ENCODE results near the gene ZSWIM4. TPM values are rescaled to one million over a fixed set of nuclear protein-coding genes. Genes with fewer than 3 reads are reported as not detected.
A peak's percentile ranks its signal among the peaks of the same experiment; 100 is the strongest.
"Not testable (repeated sequence)": the region's sequence is repeated elsewhere in the genome, so short reads cannot be mapped to it uniquely, and the experiment has no call there.

ZSWIM4 gene
- total RNA-seq, 4 donors from 2014 or later, result 0.26 to 8.4 (median 6.0) TPM

GRCh38 chr19:13768510-13768909 is 26.7 kb upstream of the ZSWIM4 start:
- Histone ChIP-seq H3K4me1 (peaks cover 0 to 5% of the 10 kb centered on the region in 2 donors), H3K4me3 (no peak overlapping the region), H3K36me3 (no peaks in the 10 kb centered on the region), H3K27ac (no peak overlapping the region), H3K27me3 (no peaks in the 10 kb centered on the region), H3K9me3 (no peaks in the 10 kb centered on the region)
- TF ChIP-seq POLR2A (IDR thresholded peaks at IDR 0.05) (no peak), CTCF (IDR thresholded peaks at IDR 0.05) (no peak)
- intact Hi-C loops (cut with DNase I; ENCODE audit: low total_unique reads), result no loop called here
- DNase-seq, result no peak

GRCh38 chr19:13770013-13770635 is 25.1 kb upstream of the ZSWIM4 start:
- no peaks in the 10 kb centered on the region for H3K36me3 ChIP-seq
- TF ChIP-seq POLR2A (IDR thresholded peaks at IDR 0.05), result no peak
- no peak for TF ChIP-seq CTCF (IDR thresholded peaks at IDR 0.05)
- no peak overlapping the region for H3K4me3 ChIP-seq
- H3K27ac ChIP-seq, result no peak overlapping the region
- DNase-seq, result no peak
- no peaks in the 10 kb centered on the region for H3K27me3 ChIP-seq
- H3K9me3 ChIP-seq, result no peaks in the 10 kb centered on the region
- peaks cover 0 to 6% of the 10 kb centered on the region in 2 donors for H3K4me1 ChIP-seq
- intact Hi-C loops (cut with DNase I; ENCODE audit: low total_unique reads), result no loop called here

GRCh38 chr19:13774217-13775191 is 20.7 kb upstream of the ZSWIM4 start, which contains the start of gene C19orf53:
Gene C19orf53, plus strand, starts transcription at chr19:13774456. Its CDS starts 22 bp downstream, at chr19:13774478.
- Histone ChIP-seq H3K9me3 (no peaks in the 10 kb centered on the region), H3K4me3 (peak within 1 kb of the TSS; percentile 85 to 99), H3K27ac (peak within 1 kb of the TSS; percentile 86 to 95), H3K36me3 (no peaks in the 10 kb centered on the region), H3K27me3 (no peaks in the 10 kb centered on the region), H3K4me1 (peaks cover 0 to 9% of the 10 kb centered on the region in 2 donors)
- TF ChIP-seq POLR2A (IDR thresholded peaks at IDR 0.05), result peak; percentile 73 to 91
- TF ChIP-seq CTCF (IDR thresholded peaks at IDR 0.05), result peak in 2 of 4 experiments; percentile 26 to 43
- DNase-seq, result peak; percentile 89 to 90
- intact Hi-C loops (cut with DNase I; ENCODE audit: low total_unique reads), result no loop called here

- intact Hi-C loops (cut with DNase I; ENCODE audit: low total_unique reads), result no loop called here
- TF ChIP-seq CTCF (IDR thresholded peaks at IDR 0.05) (no peak), POLR2A (IDR thresholded peaks at IDR 0.05) (no peak)
- H3K4me1 ChIP-seq, result peaks cover 0 to 13% of the 10 kb centered on the region in 2 donors
- no peak overlapping the region for H3K27ac ChIP-seq
- no peaks in the 10 kb centered on the region for H3K9me3 ChIP-seq
- no peaks in the 10 kb centered on the region for H3K27me3 ChIP-seq
- no peaks in the 10 kb centered on the region for H3K36me3 ChIP-seq
- no peak overlapping the region for H3K4me3 ChIP-seq
- no peak for DNase-seq
Observed at GRCh38 chr19:13778398-13778797, 16.8 kb upstream of the ZSWIM4 start.

GRCh38 chr19:13778847-13779246 is 16.4 kb upstream of the ZSWIM4 start:
- Histone ChIP-seq H3K36me3 (no peaks in the 10 kb centered on the region), H3K27ac (no peak overlapping the region), H3K27me3 (no peaks in the 10 kb centered on the region), H3K9me3 (no peaks in the 10 kb centered on the region), H3K4me1 (peaks cover 0 to 13% of the 10 kb centered on the region in 2 donors), H3K4me3 (no peak overlapping the region)
- DNase-seq, result no peak
- intact Hi-C loops (cut with DNase I; ENCODE audit: low total_unique reads), result no loop called here
- TF ChIP-seq CTCF (IDR thresholded peaks at IDR 0.05) (no peak), POLR2A (IDR thresholded peaks at IDR 0.05) (no peak)

- H3K27me3 ChIP-seq; intact Hi-C loops (cut with DNase I; ENCODE audit: low total_unique reads); H3K36me3 ChIP-seq; H3K9me3 ChIP-seq; H3K27ac ChIP-seq; H3K4me3 ChIP-seq; DNase-seq: not testable (repeated sequence)
- H3K4me1 ChIP-seq, result peaks cover 0 to 13% of the 10 kb centered on the region in 2 donors
Observed at GRCh38 chr19:13779794-13780193, 15.4 kb upstream of the ZSWIM4 start.
